Heart right ventricle (tissue), 16 donors: ENCODE measurements around the gene AAMDC. TPM values are rescaled to one million over a fixed set of nuclear protein-coding genes. Genes with fewer than 3 reads are reported as not detected.

Experiments used
- ATAC-seq, 8 donors: fragments of 200-7000 bp; cut with Tn5 transposase; one replicate each; pipeline ENCODE4 v1.9.1; 2020; ENCODE audit warnings: mild to moderate bottlenecking in 8 of 8, moderate library complexity in 8 of 8, moderate number of reproducible peaks in 1 of 8
- DNase-seq, 2 donors: peaks; one replicate each; pipeline ENCODE4 v3.0.0-alpha.2; 2020
- H3K27ac ChIP-seq, 10 donors: fragments of 200-600 bp; sonication (generic) in 2 of 10; one replicate each; pipeline versions ENCODE4 v1.5.0 to v1.8.0; 2020 to 2022; ENCODE audit warnings: mild to moderate bottlenecking in 3 of 10
- H3K27me3 ChIP-seq, 7 donors: fragments of 200-600 bp; one replicate each; pipeline ENCODE4 v1.8.0; 2021 to 2022; ENCODE audit warnings: mild to moderate bottlenecking in 2 of 7
- H3K36me3 ChIP-seq, 9 donors: fragments of 200-600 bp; sonication (generic) in 1 of 9; one replicate each; pipeline versions ENCODE4 v1.5.0 to v1.8.0; 2020 to 2022; ENCODE audit warnings: mild to moderate bottlenecking in 2 of 9
- H3K4me1 ChIP-seq, 9 donors: fragments of 200-600 bp; sonication (generic) in 1 of 9; one replicate each; pipeline versions ENCODE4 v1.5.0 to v1.8.0; 2020 to 2022; ENCODE audit warnings: mild to moderate bottlenecking in 4 of 9
- H3K4me3 ChIP-seq, 10 donors: fragments of 200-600 bp; sonication (generic) in 2 of 10; one replicate each; pipeline versions ENCODE4 v1.5.0 to v1.8.0; 2020 to 2022; ENCODE audit warnings: mild to moderate bottlenecking in 7 of 10, moderate library complexity in 2 of 10
- H3K9me3 ChIP-seq, 11 donors: fragments of 200-600 bp in 10 of 11; sonication (generic) in 2 of 11; one replicate each; pipeline versions ENCODE4 v1.5.0 to v1.8.0; 2013 to 2022; ENCODE audit warnings: mild to moderate bottlenecking in 2 of 11, control low read depth in 1 of 11, moderate library complexity in 1 of 11
- CTCF ChIP-seq, 9 donors: fragments of 200-600 bp; sonication (generic) in 2 of 9; IDR thresholded peaks; one replicate each; pipeline versions ENCODE4 v1.5.0 to v1.8.0; 2021 to 2022; ENCODE audit warnings: antibody characterized with exemption in 9 of 9, mild to moderate bottlenecking in 5 of 9, moderate library complexity in 1 of 9
- WGBS, 2 donors: extraction: QIAGEN DNeasy Blood & Tissue Kit; methylation state at CpG; one replicate each; pipeline ENCODE4 v1.1.7; 2013; ENCODE audit warnings: inconsistent platforms in 1 of 2; 5-methylcytosine and 5-hydroxymethylcytosine counted together
- intact Hi-C, 10 donors: fragments of 100-400 bp; cut with DNase I; formaldehyde crosslinking; loops; one replicate each; pipeline versions ENCODE4 v1.11.1 to v1.14.2; 2022
- polyA plus RNA-seq, 2 donors: library from polyadenylated mRNA; stranded (reverse); fragments of 200-250 nt; gene quantifications; one replicate each; pipeline ENCODE4 v1.2.3, GENCODE V29; 2013
- total RNA-seq, 10 donors: library from RNA; stranded (reverse); fragmentation: NEBNext Ultra II Directional in 3 of 10; extraction: Animal tissue kit (Norgen Biotek cat#: 25700) in 3 of 10; gene quantifications; one replicate each; pipeline versions ENCODE4 v1.2.1 to v1.2.4, GENCODE V29; 2021 to 2023
- donor health status: Arrhythmogenic right ventricular cardiomyopathy.
- donor health status: ischemic (EF 13 %, LVEDD 7.1; RV severe dilation, severe dysfunction).
- donor health status: healthy with polysubstance abuse.
- donor health status: DM: no; HTN: yes; CAD: no.
- donor health status: DM: no; HTN: no; CAD: no.
- donor health status: ischemic (EF 25% LVEDD 6.9; RV normal size, moderate dysfunction).
- donor health status: ischemic (EF 25% LVEDD 5.7; RV mildly dilated, moderate dysfunction).
- donor health status: healthy.
- donor health status: DM: yes; HTN: yes; CAD: no.
- donor health status: Ischemic cardiomyopathy.
- donor health status: ischemic (EF 35%, LVEDD 5.7; RV mildly dilated, moderate dysfunction).
- donor health status: nonischemic (EF 11% LVEDD 7.7; RV severe dilation, severe dysfunction).
- donor health status: DM: yes; HTN: yes; CAD: no.
- donor health status: PGD.
- donor health status: ischemic (EF 29% LVEDD 5.4; RV normal size, mild dysfunction).
- donor health status: nonischemic (EF 23%, LVEDD 6.1; RV moderate dilation, normal function).

Gene AAMDC
- total and polyA plus RNA-seq, 12 donors = 52.4 to 324 (median 95.4) TPM

GRCh38 chr11:77789061-77789730, 31.7 kb upstream of the AAMDC start:
- H3K27me3 ChIP-seq = no peaks in the 10 kb centered on the region
- H3K27ac ChIP-seq = no peak overlapping the region
- H3K4me3 ChIP-seq = no peak overlapping the region
- WGBS, 2 donors = 81 to 85% methylated on average over 11 of the region's 11 CpGs
- H3K9me3 ChIP-seq = peaks cover 0 to 6% (median 0%) of the 10 kb centered on the region in 11 donors
- DNase-seq = no peak
- intact Hi-C loops = no loop called here
- H3K4me1 ChIP-seq = peaks cover 0 to 31% (median 4%) of the 10 kb centered on the region in 9 donors
- TF ChIP-seq CTCF (IDR thresholded peaks at IDR 0.05) = no peak
- H3K36me3 ChIP-seq = peaks cover 0 to 8% (median 0%) of the 10 kb centered on the region in 9 donors
- ATAC-seq = peak in 2 of 8 donors; percentile 25 to 26

- peak in 3 of 8 donors; percentile 14 to 64 (median 22) for ATAC-seq
- WGBS, 2 donors = 97% methylated on average over 5 of the region's 5 CpGs
- no peak for TF ChIP-seq CTCF (IDR thresholded peaks at IDR 0.05)
- intact Hi-C loops = no loop called here
- no peak overlapping the region for H3K27ac ChIP-seq
- peaks cover 0 to 8% (median 0%) of the 10 kb centered on the region in 9 donors for H3K36me3 ChIP-seq
- peaks cover 0 to 6% (median 0%) of the 10 kb centered on the region in 11 donors for H3K9me3 ChIP-seq
- no peaks in the 10 kb centered on the region for H3K27me3 ChIP-seq
- H3K4me1 ChIP-seq = peaks cover 0 to 26% (median 4%) of the 10 kb centered on the region in 9 donors
- DNase-seq = no peak
- H3K4me3 ChIP-seq = no peak overlapping the region
Measured at GRCh38 chr11:77789731-77790476, 31.0 kb upstream of the AAMDC start.

- ATAC-seq = no peak
- TF ChIP-seq CTCF (IDR thresholded peaks at IDR 0.05) = no peak
Measured at GRCh38 chr11:77791301-77791700, 29.6 kb upstream of the AAMDC start.

GRCh38 chr11:77793972-77794371, 27.0 kb upstream of the AAMDC start:
- peaks cover 0 to 23% (median 11%) of the 10 kb centered on the region in 9 donors for H3K4me1 ChIP-seq
- peaks cover 0 to 6% (median 0%) of the 10 kb centered on the region in 11 donors for H3K9me3 ChIP-seq
- no peak overlapping the region for H3K27ac ChIP-seq
- H3K36me3 ChIP-seq = peaks cover 0 to 8% (median 0%) of the 10 kb centered on the region in 9 donors
- ATAC-seq (no peak), DNase-seq (no peak)
- intact Hi-C loops = no loop called here
- no peak overlapping the region for H3K4me3 ChIP-seq
- H3K27me3 ChIP-seq = no peaks in the 10 kb centered on the region
- TF ChIP-seq CTCF (IDR thresholded peaks at IDR 0.05) = no peak
- WGBS, 2 donors = 93% methylated on average over 2 of the region's 2 CpGs

More at GRCh38 chr11:77791301-77791700, 29.6 kb upstream of the AAMDC start:
- intact Hi-C loops = no loop called here
- H3K4me3 ChIP-seq = no peak overlapping the region
- no peaks in the 10 kb centered on the region for H3K27me3 ChIP-seq
- WGBS, 2 donors = 97 to 98% methylated on average over 4 of the region's 4 CpGs
- DNase-seq = no peak
- peaks cover 0 to 36% (median 15%) of the 10 kb centered on the region in 9 donors for H3K4me1 ChIP-seq
- peaks cover 0 to 6% (median 0%) of the 10 kb centered on the region in 11 donors for H3K9me3 ChIP-seq
- H3K27ac ChIP-seq = no peak overlapping the region
- peaks cover 0 to 8% (median 0%) of the 10 kb centered on the region in 9 donors for H3K36me3 ChIP-seq
